Adrenal gland (tissue), 12 donors: Measurements from ENCODE around the gene RADIL. TPM values are rescaled to one million over a fixed set of nuclear protein-coding genes. Genes with fewer than 3 reads are reported as not detected.

Experiments used
- DNase-seq, 7 donors: peaks; one replicate each; pipeline ENCODE4 v3.0.0-alpha.2; 2019 to 2020
- H3K27ac ChIP-seq, 5 donors: fragments of 200-600 bp; sonication (generic) in 4 of 5; 1 replicate in 3 of 5; 2 replicates in 2 of 5; pipeline versions ENCODE4 v1.5.1 to v1.8.0; 2016 to 2020; ENCODE audit warnings: mild to moderate bottlenecking in 1 of 5
- H3K27me3 ChIP-seq: fragments of 200-600 bp; 2 replicates; pipeline ENCODE4 v1.8.0; 2021
- H3K36me3 ChIP-seq, 2 donors: fragments of 200-600 bp; replicated peaks in 1 of 2; 1 replicate in 1 of 2; 2 replicates in 1 of 2; pipeline versions ENCODE4 v1.5.1 to v1.8.0; 2018 to 2022
- H3K4me1 ChIP-seq, 2 donors: fragments of 200-600 bp; replicated peaks in 1 of 2; 1 replicate in 1 of 2; 2 replicates in 1 of 2; pipeline versions ENCODE4 v1.5.1 to v1.8.0; 2018 to 2021
- H3K4me3 ChIP-seq, 4 donors: fragments of 200-600 bp; sonication (generic) in 3 of 4; one replicate each; pipeline ENCODE4 v1.5.1; 2016 to 2018
- H3K9me3 ChIP-seq, 3 donors: fragments of 200-600 bp; sonication (generic) in 1 of 3; replicated peaks in 1 of 3; 1 replicate in 2 of 3; 2 replicates in 1 of 3; pipeline versions ENCODE4 v1.5.1 to v1.8.0; 2016 to 2021
- POLR2A ChIP-seq, 2 donors: fragments of 450-650 bp; IDR thresholded peaks; one replicate each; pipeline ENCODE4 v1.6.1; 2017; ENCODE audit warnings: antibody characterized with exemption in 2 of 2, mild to moderate bottlenecking in 2 of 2, moderate library complexity in 1 of 2
- WGBS, 4 donors: extraction: QIAGEN DNeasy Blood & Tissue Kit in 2 of 4; methylation state at CpG; one replicate each; pipeline versions ENCODE4 v1.1.5 to v1.1.7; 2013 to 2017; 5-methylcytosine and 5-hydroxymethylcytosine counted together
- intact Hi-C, 2 donors: fragments of 100-400 bp; cut with DNase I; formaldehyde crosslinking; loops; one replicate each; pipeline versions ENCODE4 v1.14.1 to v1.15.0; 2022 to 2023
- polyA plus RNA-seq, 3 donors: library from polyadenylated mRNA; stranded (reverse); fragments of 200-250 nt in 2 of 3; fragments of 350-450 nt in 1 of 3; fragmentation: Illumina TruSeq in 1 of 3; extraction: RNeasy Lipid Tissue Mini Kit (QIAGEN cat#74804) in 1 of 3; gene quantifications; one replicate each; pipeline ENCODE4 v1.2.3, GENCODE V29; 2013 to 2014
- total RNA-seq, 9 donors: library from RNA; depleted of rRNA in 4 of 9; stranded (reverse); fragments of >200 nt in 4 of 9; fragments of 120-200 nt in 1 of 9; fragmentation: NEBNext Ultra II Directional in 1 of 9; extraction: Animal tissue kit (Norgen Biotek cat#: 25700) in 1 of 9; gene quantifications; one replicate each; pipeline versions ENCODE4 v1.1.0 to v1.2.4, GENCODE V29; 2013 to 2023
- TF ChIP-seq, protein P1 (sequence below), 6 experiments: fragments of 450-650 bp in 4 of 6; fragments of 200-600 bp in 2 of 6; sonication (generic) in 1 of 6; IDR thresholded peaks; 1 replicate in 5 of 6; 2 replicates in 1 of 6; pipeline versions ENCODE4 v1.5.1 to v1.8.0; 2016 to 2021; ENCODE audit warnings: antibody characterized with exemption in 6 of 6, mild to moderate bottlenecking in 2 of 6, moderate library complexity in 1 of 6
- donor health status: healthy with polysubstance abuse.
- donor health status: Bipolar disorder and iron deficiency.
- donor health status: DM: yes; HTN: yes; CAD: no.
- donor health status: DM: no; HTN: no; CAD: no.
- donor health status: DM: no; HTN: no; CAD: no.
- donor health status: DM: yes; HTN: yes; CAD: no.

RADIL gene
- total and polyA plus RNA-seq, 12 donors = 0.16 to 7.8 (median 1.4) TPM

DNA sequence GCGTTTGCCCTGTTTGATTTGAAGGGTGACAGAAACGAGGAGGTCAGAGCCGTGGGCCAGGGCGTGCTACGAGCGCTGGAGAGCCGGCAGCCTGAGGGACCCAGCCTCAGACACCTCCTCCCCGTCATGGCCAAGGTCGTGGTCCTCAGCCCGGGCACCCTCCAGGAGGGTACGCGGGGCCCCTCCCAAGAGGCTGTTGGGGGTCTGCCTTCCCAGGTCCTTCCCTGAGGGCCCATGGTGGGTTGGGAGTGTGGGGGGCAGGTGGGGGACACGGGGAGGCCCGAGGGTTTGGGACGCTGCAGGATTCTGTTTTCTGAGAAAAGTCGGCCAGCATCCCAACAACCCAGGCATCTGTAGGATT lies 100.2 kb downstream of the RADIL start:
- peaks cover 0 to 78% of the 10 kb centered on the region in 2 donors for H3K36me3 ChIP-seq
- H3K27ac ChIP-seq = no peak overlapping the region
- no peak for DNase-seq
- TF ChIP-seq, protein P1, sequence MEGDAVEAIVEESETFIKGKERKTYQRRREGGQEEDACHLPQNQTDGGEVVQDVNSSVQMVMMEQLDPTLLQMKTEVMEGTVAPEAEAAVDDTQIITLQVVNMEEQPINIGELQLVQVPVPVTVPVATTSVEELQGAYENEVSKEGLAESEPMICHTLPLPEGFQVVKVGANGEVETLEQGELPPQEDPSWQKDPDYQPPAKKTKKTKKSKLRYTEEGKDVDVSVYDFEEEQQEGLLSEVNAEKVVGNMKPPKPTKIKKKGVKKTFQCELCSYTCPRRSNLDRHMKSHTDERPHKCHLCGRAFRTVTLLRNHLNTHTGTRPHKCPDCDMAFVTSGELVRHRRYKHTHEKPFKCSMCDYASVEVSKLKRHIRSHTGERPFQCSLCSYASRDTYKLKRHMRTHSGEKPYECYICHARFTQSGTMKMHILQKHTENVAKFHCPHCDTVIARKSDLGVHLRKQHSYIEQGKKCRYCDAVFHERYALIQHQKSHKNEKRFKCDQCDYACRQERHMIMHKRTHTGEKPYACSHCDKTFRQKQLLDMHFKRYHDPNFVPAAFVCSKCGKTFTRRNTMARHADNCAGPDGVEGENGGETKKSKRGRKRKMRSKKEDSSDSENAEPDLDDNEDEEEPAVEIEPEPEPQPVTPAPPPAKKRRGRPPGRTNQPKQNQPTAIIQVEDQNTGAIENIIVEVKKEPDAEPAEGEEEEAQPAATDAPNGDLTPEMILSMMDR (IDR thresholded peaks at IDR 0.05) = no peak
- TF ChIP-seq POLR2A (IDR thresholded peaks at IDR 0.05) = no peak
- WGBS, 4 donors = 86 to 91% (median 87%) methylated on average over 9 to 16 of the region's 16 CpGs
- H3K4me3 ChIP-seq = no peak overlapping the region
- intact Hi-C loops = no loop called here
- peaks cover 0 to 3% of the 10 kb centered on the region in 2 donors for H3K4me1 ChIP-seq
- H3K27me3 ChIP-seq = no peaks in the 10 kb centered on the region
- H3K9me3 ChIP-seq = no peaks in the 10 kb centered on the region

DNA sequence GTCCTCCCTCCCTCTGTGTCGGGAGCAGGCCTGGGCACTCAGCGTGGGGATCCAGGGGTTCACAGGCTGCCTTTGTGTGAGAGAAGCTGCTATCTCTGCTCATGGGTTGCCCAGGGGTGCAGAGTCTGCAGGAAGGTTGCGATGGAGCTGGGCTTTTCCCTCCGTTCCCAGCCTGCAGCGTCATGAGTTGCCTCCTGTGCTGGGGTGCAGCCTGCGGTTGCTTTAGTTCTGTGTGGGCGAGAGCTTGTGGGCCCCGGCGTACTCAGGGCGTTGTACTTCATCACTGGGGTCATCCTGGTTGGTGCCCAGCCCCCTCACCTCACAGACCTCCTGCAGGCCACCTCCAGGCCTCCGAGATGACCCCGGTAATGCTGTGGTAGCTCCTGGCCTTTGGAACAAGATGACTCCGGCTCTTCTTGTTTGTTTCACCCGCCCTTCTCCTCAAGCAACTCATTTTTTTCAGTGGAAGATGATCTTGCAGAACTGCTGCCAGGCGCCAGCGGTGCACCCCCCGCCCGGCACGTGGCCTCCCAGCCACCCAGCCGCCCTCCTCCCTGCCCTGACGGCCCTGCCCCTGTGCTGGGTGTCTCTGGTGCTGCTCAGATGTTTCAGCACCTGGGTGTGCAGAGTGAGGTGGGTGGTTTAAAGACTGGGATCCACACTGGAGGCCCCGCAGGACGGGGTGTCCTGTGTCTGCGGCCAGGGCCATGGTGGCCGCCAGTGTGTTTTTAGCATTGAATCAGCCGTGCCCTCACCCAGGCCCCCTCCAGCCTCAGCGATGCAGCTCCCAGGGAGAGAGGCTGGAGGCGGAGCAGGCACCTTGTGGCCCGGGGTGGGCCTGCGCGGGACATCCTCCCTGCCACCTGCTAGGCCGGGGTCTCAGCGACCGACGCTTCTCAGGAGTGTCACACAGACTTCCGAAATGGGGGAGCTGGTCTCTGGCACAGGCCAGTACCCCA lies 100.9 kb downstream of the RADIL start:
- DNase-seq = no peak
- peaks cover 3 to 8% of the 10 kb centered on the region in 2 donors for H3K4me1 ChIP-seq
- H3K9me3 ChIP-seq = no peaks in the 10 kb centered on the region
- intact Hi-C loops = no loop called here
- H3K27ac ChIP-seq = no peak overlapping the region
- 93 to 95% (median 94%) methylated on average over 16 to 36 of the region's 36 CpGs for WGBS, 4 donors
- peaks cover 0 to 72% of the 10 kb centered on the region in 2 donors for H3K36me3 ChIP-seq
- no peak overlapping the region for H3K4me3 ChIP-seq
- TF ChIP-seq POLR2A (IDR thresholded peaks at IDR 0.05) = no peak
- TF ChIP-seq, protein P1 (IDR thresholded peaks at IDR 0.05) = no peak
- H3K27me3 ChIP-seq = no peaks in the 10 kb centered on the region

DNA sequence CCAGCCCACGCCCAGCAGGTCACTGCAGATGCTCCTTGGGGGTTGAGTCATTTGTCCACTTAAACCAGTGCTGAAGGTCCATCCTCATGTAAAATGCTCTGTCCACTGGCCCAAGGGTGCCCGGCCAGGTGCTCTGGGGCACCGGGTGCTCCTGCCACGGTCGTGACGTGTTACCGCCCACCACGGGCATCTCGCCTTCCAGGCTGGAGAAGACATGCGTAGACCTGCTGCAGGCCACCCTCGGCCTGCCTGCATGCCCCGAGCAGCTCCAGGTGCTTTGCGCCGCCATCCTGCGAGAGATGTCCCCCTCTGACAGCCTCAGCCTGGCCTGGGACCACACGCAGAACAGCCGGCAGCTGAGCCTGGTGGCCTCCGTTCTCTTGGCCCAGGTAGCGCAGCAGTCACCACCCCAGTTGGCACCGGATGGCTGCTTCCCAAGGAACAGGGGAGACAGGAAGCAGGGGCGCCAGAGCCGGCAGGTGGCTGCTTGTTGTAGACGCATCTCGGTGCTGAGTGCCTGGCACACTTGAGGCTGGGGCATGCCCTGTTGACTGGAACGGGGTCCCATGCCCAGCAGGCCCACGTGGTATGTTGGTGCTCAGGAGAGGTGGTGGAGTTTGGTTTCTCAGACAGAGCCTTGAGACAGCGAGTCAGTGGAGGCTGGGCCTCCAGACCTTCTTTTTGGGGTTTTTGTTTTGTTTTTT lies 102.0 kb downstream of the RADIL start:
- 93 to 97% (median 93%) methylated on average over 4 to 27 of the region's 27 CpGs for WGBS, 4 donors

DNA sequence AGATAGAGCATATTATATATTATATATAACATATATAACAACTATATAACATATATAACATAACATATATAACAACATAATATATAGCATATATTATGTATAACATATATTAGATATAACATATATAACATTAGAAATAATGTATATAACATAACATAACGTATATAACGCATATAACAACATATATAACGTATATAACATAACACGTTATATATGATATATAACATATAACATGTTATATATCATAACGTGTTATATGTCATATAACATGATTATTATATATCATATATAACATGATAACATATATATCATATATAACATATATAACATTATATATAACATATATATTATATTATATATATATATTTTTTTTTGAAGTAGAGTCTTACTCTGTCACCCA lies 104.4 kb downstream of the RADIL start:
- peaks cover 24 to 32% of the 10 kb centered on the region in 2 donors for H3K4me1 ChIP-seq
- TF ChIP-seq, protein P1 (IDR thresholded peaks at IDR 0.05) = no peak
- no peak for TF ChIP-seq POLR2A (IDR thresholded peaks at IDR 0.05)
- H3K36me3 ChIP-seq = peaks cover 0 to 37% of the 10 kb centered on the region in 2 donors
- H3K27ac ChIP-seq = no peak overlapping the region
- no peak for DNase-seq
- H3K9me3 ChIP-seq = no peaks in the 10 kb centered on the region
- intact Hi-C loops = no loop called here
- 77 to 87% (median 80%) methylated on average over 4 to 5 of the region's 5 CpGs for WGBS, 4 donors
- H3K4me3 ChIP-seq = no peak overlapping the region
- H3K27me3 ChIP-seq = no peaks in the 10 kb centered on the region

More for the DNA sequence above, 102.0 kb downstream of the RADIL start:
- no peaks in the 10 kb centered on the region for H3K9me3 ChIP-seq
- DNase-seq = no peak
- peaks cover 0 to 61% of the 10 kb centered on the region in 2 donors for H3K36me3 ChIP-seq
- no peaks in the 10 kb centered on the region for H3K27me3 ChIP-seq
- H3K4me3 ChIP-seq = no peak overlapping the region
- no peak for TF ChIP-seq POLR2A (IDR thresholded peaks at IDR 0.05)
- TF ChIP-seq, protein P1 (IDR thresholded peaks at IDR 0.05) = no peak
- intact Hi-C loops = no loop called here
- H3K4me1 ChIP-seq = peaks cover 14 to 19% of the 10 kb centered on the region in 2 donors
- no peak overlapping the region for H3K27ac ChIP-seq
